B cell (primary cell): ENCODE results near the gene MEAK7. TPM values are rescaled to one million over a fixed set of nuclear protein-coding genes. Genes with fewer than 3 reads are reported as not detected.

Experiments used
- ATAC-seq: fragments of 200-7000 bp; cut with Tn5 transposase; one replicate; pipeline ENCODE4 v1.10.0; 2021; ENCODE audit warnings: low read depth, mild to moderate bottlenecking, moderate number of reproducible peaks, moderate library complexity
- CTCF ChIA-PET: fragments of 350-600 bp; sonication (Branson Sonifier 250); formaldehyde crosslinking; loops from one replicate; lab custom pipeline; 2021; ENCODE audit warnings: antibody characterized with exemption, inconsistent platforms; lab: Charles Lee
- POLR2A ChIA-PET: fragments of 350-600 bp; sonication (Branson Sonifier 250); formaldehyde crosslinking; loops from one replicate; lab custom pipeline; 2021; ENCODE audit warnings: antibody characterized with exemption; lab: Charles Lee
- DNase-seq: peaks from one replicate; pipeline ENCODE4 v3.0.0; 2013
- H2AFZ ChIP-seq: 2 replicates; pipeline ENCODE4 v1.6.1; 2012; ENCODE audit warnings: mild to moderate bottlenecking, low read depth, low read length; ENCODE audit not compliant: insufficient read depth, poor library complexity, severe bottlenecking
- H3K27ac ChIP-seq, 2 donors: 1 replicate in 1 of 2; 2 replicates in 1 of 2; pipeline ENCODE4 v1.5.1; 2012 to 2013; ENCODE audit warnings: low read length in 2 of 2, mild to moderate bottlenecking in 2 of 2, moderate library complexity in 1 of 2
- H3K27me3 ChIP-seq, 4 experiments: fragments of 200-600 bp in 1 of 4; sonication (generic) in 1 of 4; replicated peaks in 1 of 4; 1 replicate in 2 of 4; 2 replicates in 2 of 4; pipeline versions ENCODE4 v1.6.1 to v1.7.0; 2013 to 2016; ENCODE audit warnings: low read length in 3 of 4, mild to moderate bottlenecking in 2 of 4, mixed read lengths in 1 of 4, moderate library complexity in 1 of 4; ENCODE audit not compliant: insufficient read depth in 4 of 4, control insufficient read depth in 3 of 4; ENCODE audit errors: control extremely low read depth in 1 of 4
- H3K36me3 ChIP-seq, 2 experiments: replicated peaks in 1 of 2; 1 replicate in 1 of 2; 2 replicates in 1 of 2; pipeline versions ENCODE4 v1.6.1 to v1.7.1; 2013; ENCODE audit warnings: low read length in 1 of 2; ENCODE audit not compliant: insufficient read depth in 2 of 2, control insufficient read depth in 1 of 2; ENCODE audit errors: control extremely low read depth in 1 of 2, extremely low read depth in 1 of 2
- H3K4me1 ChIP-seq, 2 donors: fragments of 200-600 bp in 1 of 2; sonication (generic) in 1 of 2; 1 replicate in 1 of 2; 2 replicates in 1 of 2; pipeline versions ENCODE4 v1.5.1 to v1.6.1; 2013 to 2017; ENCODE audit warnings: low read length in 2 of 2; ENCODE audit not compliant: control insufficient read depth in 2 of 2, insufficient read depth in 2 of 2
- H3K4me2 ChIP-seq: replicated peaks from 2 replicates; pipeline ENCODE3; 2012; ENCODE audit warnings: mild to moderate bottlenecking, low read depth, low read length; ENCODE audit not compliant: poor library complexity, severe bottlenecking
- H3K4me3 ChIP-seq, 5 experiments: fragments of 200-600 bp in 1 of 5; sonication (generic) in 1 of 5; 1 replicate in 3 of 5; 2 replicates in 2 of 5; pipeline versions ENCODE4 v1.5.1 to v1.7.0; 2011 to 2016; ENCODE audit warnings: low read length in 4 of 5, mild to moderate bottlenecking in 4 of 5, low read depth in 2 of 5, control low read depth in 1 of 5, moderate library complexity in 1 of 5; ENCODE audit not compliant: insufficient read depth in 1 of 5; ENCODE audit errors: control extremely low read depth in 1 of 5, extremely low read depth in 1 of 5
- H3K79me2 ChIP-seq: fragments of 200-600 bp; sonication (generic); one replicate; pipeline ENCODE4 v1.6.0; 2016; ENCODE audit warnings: low read length; ENCODE audit not compliant: control insufficient read depth, insufficient read depth
- H3K9ac ChIP-seq: fragments of 200-600 bp; sonication (generic); 2 replicates; pipeline ENCODE4 v1.6.1; 2017; ENCODE audit warnings: mild to moderate bottlenecking, low read length, moderate library complexity
- H3K9me3 ChIP-seq, 3 donors: one replicate each; pipeline versions ENCODE4 v1.6.1 to v1.7.1; 2013; ENCODE audit warnings: low read length in 2 of 3; ENCODE audit not compliant: control insufficient read depth in 2 of 3, insufficient read depth in 1 of 3; ENCODE audit errors: control extremely low read depth in 1 of 3
- H4K20me1 ChIP-seq: 2 replicates; pipeline ENCODE4 v1.6.0; 2012; ENCODE audit warnings: mild to moderate bottlenecking, low read length; ENCODE audit not compliant: insufficient read depth, control insufficient read depth, poor library complexity, severe bottlenecking
- H3K27ac Mint-ChIP-seq: one replicate; pipeline ENCODE4 v1.8.0; 2021; ENCODE audit warnings: mixed read lengths
- H3K27me3 Mint-ChIP-seq: one replicate; pipeline ENCODE4 v1.8.0; 2021; ENCODE audit warnings: mixed read lengths
- H3K4me1 Mint-ChIP-seq: one replicate; pipeline ENCODE4 v1.8.0; 2021; ENCODE audit warnings: mixed read lengths
- H3K4me3 Mint-ChIP-seq: one replicate; pipeline ENCODE4 v1.8.0; 2021; ENCODE audit warnings: mixed read lengths
- H3K9me3 Mint-ChIP-seq: one replicate; pipeline ENCODE4 v1.8.0; 2022; ENCODE audit warnings: mixed read lengths; ENCODE audit not compliant: insufficient read depth
- EZH2 ChIP-seq: IDR thresholded peaks from 2 replicates; pipeline ENCODE4 v1.6.1; 2012; ENCODE audit warnings: borderline replicate concordance, low read depth, mild to moderate bottlenecking, moderate library complexity, low read length; ENCODE audit not compliant: insufficient read depth, poor library complexity, severe bottlenecking
- WGBS: methylation state at CpG from one replicate; pipeline ENCODE4 v1.1.5; 2013; ENCODE audit warnings: missing lambda C conversion rate; ENCODE audit not compliant: insufficient coverage; 5-methylcytosine and 5-hydroxymethylcytosine counted together
- intact Hi-C: fragments of 100-400 bp; cut with micrococcal nuclease; formaldehyde crosslinking; loops from one replicate; pipeline ENCODE4 v1.10.0; 2022
- polyA plus RNA-seq: library from polyadenylated mRNA; depleted of rRNA; stranded (reverse); fragments of >200 nt; gene quantifications from 2 replicates; pipeline ENCODE4 v1.2.3, GENCODE V29; 2012
- total RNA-seq, 2 donors: library from RNA; stranded (reverse); fragments of 120-200 nt in 1 of 2; gene quantifications; 1 replicate in 1 of 2; 2 replicates in 1 of 2; pipeline versions ENCODE4 v1.2.3 to v1.2.4, GENCODE V29; 2013 to 2022
- TF ChIP-seq, protein P1 (sequence below): fragments of 200-600 bp; IDR thresholded peaks from one replicate; pipeline ENCODE4 v1.8.0; 2022; ENCODE audit warnings: antibody characterized with exemption, mild to moderate bottlenecking

Gene MEAK7
- total and polyA plus RNA-seq, 2 donors (not counting 1 experiment from before 2014, with no cell fraction given) = 3.9 to 19.3 TPM

DNA sequence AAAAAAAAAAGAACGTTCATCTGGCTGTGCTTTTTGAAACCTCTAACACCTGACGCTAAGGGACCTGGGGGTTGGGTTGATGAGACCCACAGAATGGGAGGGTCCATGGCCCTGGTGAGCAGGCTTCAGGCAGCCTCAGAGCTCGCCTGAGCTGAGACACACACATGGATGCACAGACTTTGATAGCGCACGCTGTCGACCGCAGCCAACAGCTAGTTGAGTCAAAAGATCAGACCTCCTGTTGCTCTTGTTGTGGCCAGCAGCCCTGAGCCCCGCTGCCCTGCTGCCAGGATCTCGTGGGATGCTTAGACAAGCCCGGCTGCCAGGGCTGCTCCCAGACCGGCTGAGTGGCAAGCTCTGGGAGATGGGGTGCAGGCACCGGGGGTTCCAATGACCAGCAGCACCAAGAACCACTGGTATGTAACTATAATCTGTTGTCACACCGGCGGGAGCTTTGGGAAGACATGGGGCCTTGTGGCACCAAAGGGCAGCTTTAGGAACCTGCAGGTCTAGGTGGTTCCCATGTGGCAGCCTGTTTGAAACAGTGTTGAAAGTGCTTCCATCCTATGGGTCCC is 20.0 kb upstream of the MEAK7 start:
- ChIA-PET CTCF (interaction anchor here (1.4 kb wide), 1 partner anchor 13 kb away, joined by 4 read pairs; no protein-coding TSS in a partner anchor), POLR2A (interaction anchor here (0.5 to 0.6 kb wide), 2 partner anchors 11 to 206 kb away, joined by 7 to 8 read pairs; no protein-coding TSS in a partner anchor)
- DNase-seq (no peak), ATAC-seq (no peak)
- peaks cover 0 to 13% (median 2%) of the 10 kb centered on the region in 3 donors for H3K9me3 ChIP-seq
- WGBS = 89% methylated on average over 13 of the region's 14 CpGs
- Mint-ChIP-seq H3K27me3 (no peaks in the 10 kb centered on the region), H3K27ac (no peak overlapping the region), H3K4me1 (no peaks in the 10 kb centered on the region), H3K9me3 (peaks cover 5% of the 10 kb centered on the region), H3K4me3 (no peak overlapping the region)
- H3K79me2 ChIP-seq = no peaks in the 10 kb centered on the region
- H4K20me1 ChIP-seq = no peaks in the 10 kb centered on the region
- H3K36me3 ChIP-seq = no peaks in the 10 kb centered on the region
- no peak overlapping the region for H3K27ac ChIP-seq
- intact Hi-C loops = no loop called here
- TF ChIP-seq, protein P1, sequence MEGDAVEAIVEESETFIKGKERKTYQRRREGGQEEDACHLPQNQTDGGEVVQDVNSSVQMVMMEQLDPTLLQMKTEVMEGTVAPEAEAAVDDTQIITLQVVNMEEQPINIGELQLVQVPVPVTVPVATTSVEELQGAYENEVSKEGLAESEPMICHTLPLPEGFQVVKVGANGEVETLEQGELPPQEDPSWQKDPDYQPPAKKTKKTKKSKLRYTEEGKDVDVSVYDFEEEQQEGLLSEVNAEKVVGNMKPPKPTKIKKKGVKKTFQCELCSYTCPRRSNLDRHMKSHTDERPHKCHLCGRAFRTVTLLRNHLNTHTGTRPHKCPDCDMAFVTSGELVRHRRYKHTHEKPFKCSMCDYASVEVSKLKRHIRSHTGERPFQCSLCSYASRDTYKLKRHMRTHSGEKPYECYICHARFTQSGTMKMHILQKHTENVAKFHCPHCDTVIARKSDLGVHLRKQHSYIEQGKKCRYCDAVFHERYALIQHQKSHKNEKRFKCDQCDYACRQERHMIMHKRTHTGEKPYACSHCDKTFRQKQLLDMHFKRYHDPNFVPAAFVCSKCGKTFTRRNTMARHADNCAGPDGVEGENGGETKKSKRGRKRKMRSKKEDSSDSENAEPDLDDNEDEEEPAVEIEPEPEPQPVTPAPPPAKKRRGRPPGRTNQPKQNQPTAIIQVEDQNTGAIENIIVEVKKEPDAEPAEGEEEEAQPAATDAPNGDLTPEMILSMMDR = no peak
- no peak for TF ChIP-seq EZH2
- no peaks in the 10 kb centered on the region for H3K27me3 ChIP-seq
- no peak overlapping the region for H3K4me2 ChIP-seq
- no peaks in the 10 kb centered on the region for H3K4me1 ChIP-seq
- no peak overlapping the region for H3K4me3 ChIP-seq
- H3K9ac ChIP-seq = no peak overlapping the region
- no peak overlapping the region for H2AFZ ChIP-seq

DNA sequence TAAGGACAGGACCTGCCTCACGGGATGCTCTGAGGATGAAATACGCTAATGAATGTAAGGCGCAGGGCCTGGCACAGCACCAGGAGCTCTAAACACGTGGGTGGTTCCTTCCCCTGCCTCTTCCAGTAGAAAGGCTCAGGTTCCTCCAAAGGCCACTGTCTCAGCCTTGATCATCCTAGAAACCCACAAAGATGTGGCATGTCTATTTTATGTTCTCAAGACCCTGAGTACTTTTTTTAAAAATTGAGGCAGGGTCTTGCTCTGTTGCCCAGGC is 17.0 kb upstream of the MEAK7 start:
- ATAC-seq = no peak
- H3K27me3 Mint-ChIP-seq = no peaks in the 10 kb centered on the region

More for the DNA sequence above, 17.0 kb upstream of the MEAK7 start:
- no peak overlapping the region for H3K4me3 Mint-ChIP-seq
- no peak for DNase-seq
- Histone ChIP-seq H3K27ac (no peak overlapping the region), H3K9ac (no peak overlapping the region), H3K4me2 (no peak overlapping the region), H3K27me3 (no peaks in the 10 kb centered on the region), H3K79me2 (no peaks in the 10 kb centered on the region), H3K4me3 (no peak overlapping the region), H3K9me3 (peaks cover 0 to 5% (median 0%) of the 10 kb centered on the region in 3 donors), H3K4me1 (no peaks in the 10 kb centered on the region), H2AFZ (no peak overlapping the region), H4K20me1 (no peaks in the 10 kb centered on the region), H3K36me3 (no peaks in the 10 kb centered on the region)
- no peaks in the 10 kb centered on the region for H3K9me3 Mint-ChIP-seq
- intact Hi-C loops = no loop called here
- H3K27ac Mint-ChIP-seq = no peak overlapping the region
- no peak for TF ChIP-seq EZH2
- TF ChIP-seq, protein P1 = no peak
- H3K4me1 Mint-ChIP-seq = no peaks in the 10 kb centered on the region
- POLR2A ChIA-PET = no interaction called here
- WGBS = 73% methylated on average over 4 of the region's 4 CpGs
- CTCF ChIA-PET = interaction anchor here (0.7 to 1.3 kb wide), 2 partner anchors 11 to 101 kb away, joined by 3 to 4 read pairs; no protein-coding TSS in a partner anchor
